OCI-LY3 (cell line): Measurements from ENCODE around the gene AGAP1.

Source experiments
- CTCF ChIP-seq: fragments of 200-600, 300-600 bp; sonication (generic); IDR thresholded peaks from 2 replicates; pipeline ENCODE4 v1.5.1; 2014; ENCODE audit warnings: antibody characterized with exemption, low read length, low read depth
- EZH2phosphoT487 ChIP-seq: fragments of 200-600 bp; shearing (Covaris generic); IDR thresholded peaks from 2 replicates; pipeline ENCODE4 v1.6.1; 2018; ENCODE audit warnings: antibody characterized with exemption, mixed run types, low read depth

- TF ChIP-seq CTCF (no peak), EZH2phosphoT487 (no peak)
Observed at GRCh38 chr2:235537587-235537986, 43.7 kb downstream of the AGAP1 start.
